Ishikawa (cell line): ENCODE data around the gene BGLAP.

Experiments
- CREB1 ChIP-seq: IDR thresholded peaks from 2 replicates; pipeline ENCODE4 v1.6.1; 2012; ENCODE audit warnings: low read depth
- EGR1 ChIP-seq: IDR thresholded peaks from 2 replicates; pipeline ENCODE4 v1.6.1; 2012
- EP300 ChIP-seq: IDR thresholded peaks from 2 replicates; pipeline ENCODE4 v1.6.1; 2012; ENCODE audit warnings: borderline replicate concordance
- RAD21 ChIP-seq: IDR thresholded peaks from 2 replicates; pipeline ENCODE4 v1.6.1; 2012; ENCODE audit warnings: low read depth
- TAF1 ChIP-seq: IDR thresholded peaks from 2 replicates; pipeline ENCODE4 v1.6.1; 2012; ENCODE audit warnings: low read depth, mild to moderate bottlenecking
- YY1 ChIP-seq: IDR thresholded peaks from 2 replicates; pipeline ENCODE4 v1.6.1; 2012; ENCODE audit warnings: low read depth
- TF ChIP-seq, protein P1 (sequence below): IDR thresholded peaks from 2 replicates; pipeline ENCODE4 v1.6.1; 2012
- TF ChIP-seq, protein P2 (sequence below): IDR thresholded peaks from 2 replicates; pipeline ENCODE4 v1.6.1; 2012; ENCODE audit warnings: low read depth, mild to moderate bottlenecking
- TF ChIP-seq, protein P3 (sequence below): IDR thresholded peaks from 2 replicates; pipeline ENCODE4 v1.6.1; 2012

DNA sequence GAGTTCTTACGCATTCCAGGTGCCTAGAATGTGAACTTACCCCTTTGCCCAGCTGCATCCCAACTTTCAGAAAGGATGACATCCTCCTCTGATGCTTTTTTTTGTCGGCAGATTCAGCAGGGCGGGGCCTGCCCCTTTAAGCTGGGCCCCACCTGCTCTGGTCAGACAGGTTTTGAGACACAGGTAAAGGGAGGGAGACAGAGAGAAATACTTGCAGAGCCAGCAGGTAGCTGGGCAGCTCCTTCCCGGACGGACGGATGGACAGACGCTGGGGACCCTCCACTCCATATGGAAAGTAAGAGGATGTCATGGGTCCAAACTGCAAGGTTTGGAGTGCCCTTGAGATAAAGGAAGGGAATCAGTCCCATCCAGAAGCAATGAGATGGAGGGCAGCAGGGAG is 42.1 kb downstream of the BGLAP start, which contains the start of gene TMEM79:
- TF ChIP-seq RAD21 (no peak), CREB1 (no peak), TAF1 (no peak), EP300 (no peak), EGR1 (no peak), YY1 (no peak)
- TF ChIP-seq, protein P1, sequence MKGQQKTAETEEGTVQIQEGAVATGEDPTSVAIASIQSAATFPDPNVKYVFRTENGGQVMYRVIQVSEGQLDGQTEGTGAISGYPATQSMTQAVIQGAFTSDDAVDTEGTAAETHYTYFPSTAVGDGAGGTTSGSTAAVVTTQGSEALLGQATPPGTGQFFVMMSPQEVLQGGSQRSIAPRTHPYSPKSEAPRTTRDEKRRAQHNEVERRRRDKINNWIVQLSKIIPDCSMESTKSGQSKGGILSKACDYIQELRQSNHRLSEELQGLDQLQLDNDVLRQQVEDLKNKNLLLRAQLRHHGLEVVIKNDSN, result no peak
- TF ChIP-seq, protein P2, sequence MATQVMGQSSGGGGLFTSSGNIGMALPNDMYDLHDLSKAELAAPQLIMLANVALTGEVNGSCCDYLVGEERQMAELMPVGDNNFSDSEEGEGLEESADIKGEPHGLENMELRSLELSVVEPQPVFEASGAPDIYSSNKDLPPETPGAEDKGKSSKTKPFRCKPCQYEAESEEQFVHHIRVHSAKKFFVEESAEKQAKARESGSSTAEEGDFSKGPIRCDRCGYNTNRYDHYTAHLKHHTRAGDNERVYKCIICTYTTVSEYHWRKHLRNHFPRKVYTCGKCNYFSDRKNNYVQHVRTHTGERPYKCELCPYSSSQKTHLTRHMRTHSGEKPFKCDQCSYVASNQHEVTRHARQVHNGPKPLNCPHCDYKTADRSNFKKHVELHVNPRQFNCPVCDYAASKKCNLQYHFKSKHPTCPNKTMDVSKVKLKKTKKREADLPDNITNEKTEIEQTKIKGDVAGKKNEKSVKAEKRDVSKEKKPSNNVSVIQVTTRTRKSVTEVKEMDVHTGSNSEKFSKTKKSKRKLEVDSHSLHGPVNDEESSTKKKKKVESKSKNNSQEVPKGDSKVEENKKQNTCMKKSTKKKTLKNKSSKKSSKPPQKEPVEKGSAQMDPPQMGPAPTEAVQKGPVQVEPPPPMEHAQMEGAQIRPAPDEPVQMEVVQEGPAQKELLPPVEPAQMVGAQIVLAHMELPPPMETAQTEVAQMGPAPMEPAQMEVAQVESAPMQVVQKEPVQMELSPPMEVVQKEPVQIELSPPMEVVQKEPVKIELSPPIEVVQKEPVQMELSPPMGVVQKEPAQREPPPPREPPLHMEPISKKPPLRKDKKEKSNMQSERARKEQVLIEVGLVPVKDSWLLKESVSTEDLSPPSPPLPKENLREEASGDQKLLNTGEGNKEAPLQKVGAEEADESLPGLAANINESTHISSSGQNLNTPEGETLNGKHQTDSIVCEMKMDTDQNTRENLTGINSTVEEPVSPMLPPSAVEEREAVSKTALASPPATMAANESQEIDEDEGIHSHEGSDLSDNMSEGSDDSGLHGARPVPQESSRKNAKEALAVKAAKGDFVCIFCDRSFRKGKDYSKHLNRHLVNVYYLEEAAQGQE, result no peak
- TF ChIP-seq, protein P3, sequence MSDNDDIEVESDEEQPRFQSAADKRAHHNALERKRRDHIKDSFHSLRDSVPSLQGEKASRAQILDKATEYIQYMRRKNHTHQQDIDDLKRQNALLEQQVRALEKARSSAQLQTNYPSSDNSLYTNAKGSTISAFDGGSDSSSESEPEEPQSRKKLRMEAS, result no peak
